AG04450 (cell line): ENCODE data around the gene RABGAP1. TPM values are rescaled to one million over a fixed set of nuclear protein-coding genes. Genes with fewer than 3 reads are reported as not detected.

Experiments
- CTCF ChIA-PET: fragments of 300-600, 350-600 bp; formaldehyde crosslinking; extraction: SDS; loops from one replicate; lab custom pipeline; 2022; ENCODE audit warnings: antibody characterized with exemption, inconsistent platforms; lab: Charles Lee
- POLR2A ChIA-PET: fragments of 350-600 bp; formaldehyde crosslinking; extraction: SDS; loops from one replicate; lab custom pipeline; 2021; ENCODE audit warnings: antibody characterized with exemption, inconsistent platforms; lab: Yijun Ruan, JAX
- DNase-seq: peaks from one replicate; pipeline ENCODE4 v3.0.0-alpha.2; 2011; ENCODE audit warnings: low read depth, low spot score
- H3K27ac ChIP-seq: one replicate; pipeline ENCODE4 v1.5.1; 2012; ENCODE audit warnings: low read depth, low read length, control low read depth
- H3K27me3 ChIP-seq: one replicate; pipeline ENCODE4 v1.6.0; 2012; ENCODE audit warnings: low read length; ENCODE audit not compliant: control insufficient read depth, insufficient read depth
- H3K4me3 ChIP-seq: 2 replicates; pipeline ENCODE4 v1.5.1; 2011; ENCODE audit warnings: mild to moderate bottlenecking, low read depth, low read length, control low read depth
- H3K9me3 ChIP-seq: 2 replicates; pipeline ENCODE4 v1.5.1; 2012; ENCODE audit warnings: low read length; ENCODE audit not compliant: control insufficient read depth, insufficient read depth
- CTCF ChIP-seq: IDR thresholded peaks from 2 replicates; pipeline ENCODE4 v1.5.1; 2011; ENCODE audit warnings: low read depth, low read length, control low read depth, inconsistent platforms
- polyA plus RNA-seq: library from polyadenylated mRNA; depleted of rRNA; stranded (reverse); fragments of >200 nt; gene quantifications from 2 replicates; pipeline ENCODE4 v1.2.3, GENCODE V29; 2011

The RABGAP1 gene
- polyA plus RNA-seq, 1 experiment, result 69.4 TPM

- Histone ChIP-seq H3K4me3 (no peak overlapping the region), H3K9me3 (no peaks in the 10 kb centered on the region), H3K27me3 (no peaks in the 10 kb centered on the region), H3K27ac (no peak overlapping the region)
- no peak for DNase-seq
- ChIA-PET POLR2A (no interaction called here), CTCF (interaction anchor here (0.9 kb wide), 1 partner anchor 49 kb away, joined by 3 read pairs; no protein-coding TSS in a partner anchor)
- no peak for TF ChIP-seq CTCF
Observed at GRCh38 chr9:123039617-123040219, 98.9 kb downstream of the RABGAP1 start.

- POLR2A ChIA-PET, result no interaction called here
- Histone ChIP-seq H3K9me3 (no peaks in the 10 kb centered on the region), H3K27me3 (no peaks in the 10 kb centered on the region), H3K4me3 (no peak overlapping the region), H3K27ac (no peak overlapping the region)
- TF ChIP-seq CTCF, result no peak
- DNase-seq, result no peak
- CTCF ChIA-PET, result no interaction called here
Observed at GRCh38 chr9:123040801-123041200, 100.0 kb downstream of the RABGAP1 start.

GRCh38 chr9:123041489-123041888, 100.7 kb downstream of the RABGAP1 start:
- CTCF ChIA-PET, result no interaction called here
- POLR2A ChIA-PET, result interaction anchor here (0.6 kb wide), 1 partner anchor 21 kb away, joined by 9 read pairs; no protein-coding TSS in a partner anchor
- no peak for TF ChIP-seq CTCF

GRCh38 chr9:123043081-123043939, 102.5 kb downstream of the RABGAP1 start:
- POLR2A ChIA-PET, result interaction anchor here (0.9 kb wide), 1 partner anchor 20 kb away, joined by 3 read pairs; no protein-coding TSS in a partner anchor
- DNase-seq, result no peak
- no peaks in the 10 kb centered on the region for H3K27me3 ChIP-seq
- TF ChIP-seq CTCF, result no peak
- H3K27ac ChIP-seq, result no peak overlapping the region
- CTCF ChIA-PET, result no interaction called here
- no peaks in the 10 kb centered on the region for H3K9me3 ChIP-seq
- no peak overlapping the region for H3K4me3 ChIP-seq

More at GRCh38 chr9:123041489-123041888, 100.7 kb downstream of the RABGAP1 start:
- Histone ChIP-seq H3K27me3 (no peaks in the 10 kb centered on the region), H3K4me3 (no peak overlapping the region), H3K27ac (no peak overlapping the region), H3K9me3 (no peaks in the 10 kb centered on the region)
- DNase-seq, result no peak

GRCh38 chr9:123044586-123044985, 103.8 kb downstream of the RABGAP1 start:
- DNase-seq, result peak; percentile 56
- TF ChIP-seq CTCF, result no peak
- no peaks in the 10 kb centered on the region for H3K9me3 ChIP-seq
- H3K4me3 ChIP-seq, result no peak overlapping the region
- ChIA-PET POLR2A (interaction anchor here (0.7 kb wide), 2 partner anchors 18 to 24 kb away, joined by 4 to 5 read pairs; no protein-coding TSS in a partner anchor), CTCF (no interaction called here)
- H3K27me3 ChIP-seq, result no peaks in the 10 kb centered on the region
- no peak overlapping the region for H3K27ac ChIP-seq
